ENCODE data around the gene PSKH1. TPM values are rescaled to one million over a fixed set of nuclear protein-coding genes. Genes with fewer than 3 reads are reported as not detected.
"Not testable (repeated sequence)": the region's sequence is repeated elsewhere in the genome, so short reads cannot be mapped to it uniquely, and the experiment has no call there.

The PSKH1 gene

DNA sequence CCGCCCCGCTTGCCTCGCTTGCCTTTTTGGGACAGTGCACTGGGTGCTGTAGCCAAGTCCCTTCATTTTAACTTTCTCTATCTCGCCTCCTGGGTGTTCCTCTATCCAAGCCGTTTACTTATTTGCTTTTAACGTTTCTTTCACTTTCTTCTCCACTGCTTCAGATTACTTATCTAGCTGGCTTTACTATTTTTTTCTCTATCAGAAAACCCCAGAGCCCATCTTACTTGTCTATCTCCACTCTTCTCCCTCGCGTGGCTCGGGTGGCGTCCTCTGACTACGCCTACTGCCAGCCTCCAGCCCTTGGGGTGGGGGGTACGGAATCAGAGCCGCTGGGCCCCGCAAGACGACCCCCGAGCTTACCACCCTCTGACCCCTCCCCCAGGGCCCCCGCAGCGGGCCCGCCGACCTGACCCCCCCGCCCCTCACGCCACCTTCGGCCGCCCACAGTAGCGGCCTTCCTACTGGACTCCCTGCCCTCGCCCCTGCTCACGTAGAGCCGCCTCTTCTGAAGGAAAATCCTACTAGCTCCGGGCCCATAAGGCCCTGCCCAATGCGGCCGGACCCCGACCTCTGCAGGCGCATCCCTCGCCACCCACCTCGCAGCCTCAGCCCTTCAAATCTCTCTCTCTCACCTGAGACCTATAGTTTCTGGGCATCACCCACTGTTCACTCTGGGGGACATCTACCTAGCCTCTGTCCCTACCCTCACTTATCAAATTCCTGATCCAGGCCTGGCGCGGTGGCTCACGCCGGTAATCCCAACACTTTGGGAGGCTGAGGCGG, 76.4 kb downstream of the PSKH1 start:
- H3K4me1 ChIP-seq (ENCODE audit: control insufficient read depth, insufficient read depth, low read length), result peaks cover 26% of the 10 kb centered on the region
- peak overlapping the region; percentile 98 for H3K9ac ChIP-seq (ENCODE audit: low read depth, low read length)
- H3K9me3 ChIP-seq (replicated peaks; ENCODE audit: low read length), result no peaks in the 10 kb centered on the region
- H3K27me3 ChIP-seq (ENCODE audit: control insufficient read depth, insufficient read depth, low read length), result no peaks in the 10 kb centered on the region
- peaks cover 15% of the 10 kb centered on the region for H3K36me3 ChIP-seq (ENCODE audit: insufficient read depth, low read length)
- H3K4me2 ChIP-seq (ENCODE audit: low read length), result peak overlapping the region; percentile 82
- peak overlapping the region; percentile 96 for H3K4me3 ChIP-seq (ENCODE audit: low read length)

DNA sequence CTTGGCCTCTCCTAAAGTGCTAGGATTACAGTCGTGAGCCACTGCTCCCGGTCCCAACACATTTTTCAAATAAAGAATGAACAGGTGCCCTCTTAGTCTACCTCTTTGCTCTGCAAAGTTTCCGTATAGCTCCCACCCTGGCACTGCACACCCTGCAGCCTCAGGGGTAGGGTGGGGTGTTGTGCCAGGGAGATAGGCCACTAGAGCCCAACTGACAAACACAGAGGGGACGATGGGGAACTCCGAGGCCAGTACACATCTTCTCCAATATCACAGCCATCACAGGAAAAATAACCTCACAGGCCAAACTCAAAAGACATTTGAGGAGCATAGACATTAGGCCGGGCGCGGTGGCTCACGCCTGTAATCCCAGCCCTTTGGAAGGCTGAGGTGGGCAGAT, 78.1 kb downstream of the PSKH1 start:
- Histone ChIP-seq H3K9ac (ENCODE audit: low read depth, low read length) (no peak overlapping the region), H3K9me3 (replicated peaks; ENCODE audit: low read length) (no peaks in the 10 kb centered on the region), H3K4me3 (ENCODE audit: low read length) (no peak overlapping the region), H3K27me3 (ENCODE audit: control insufficient read depth, insufficient read depth, low read length) (peaks cover 5% of the 10 kb centered on the region), H3K36me3 (ENCODE audit: insufficient read depth, low read length) (peaks cover 3% of the 10 kb centered on the region), H3K4me1 (ENCODE audit: control insufficient read depth, insufficient read depth, low read length) (peaks cover 18% of the 10 kb centered on the region), H3K4me2 (ENCODE audit: low read length) (no peak overlapping the region)

DNA sequence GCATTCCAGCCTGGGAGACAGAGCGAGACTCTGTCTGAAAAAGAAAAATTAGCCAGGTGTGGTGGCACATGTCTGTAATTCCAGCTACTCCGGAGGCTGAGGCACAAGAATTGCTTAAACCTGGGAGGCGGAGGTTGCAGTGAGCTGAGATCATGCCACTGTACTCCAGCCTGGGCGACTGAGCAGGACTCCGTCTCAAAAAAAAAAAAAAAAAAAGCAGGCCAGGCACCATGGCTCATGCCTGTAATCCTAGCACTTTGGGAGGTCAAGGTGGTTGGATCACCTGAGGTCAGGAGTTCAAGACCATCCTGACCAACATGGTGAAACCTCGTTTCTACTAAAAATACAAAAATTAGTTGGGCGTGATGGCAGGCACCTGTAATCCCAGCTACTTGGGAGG, 79.2 kb downstream of the PSKH1 start:
- H3K9ac ChIP-seq (ENCODE audit: low read depth, low read length); H3K4me2 ChIP-seq (ENCODE audit: low read length); H3K36me3 ChIP-seq (ENCODE audit: insufficient read depth, low read length); H3K9me3 ChIP-seq (replicated peaks; ENCODE audit: low read length); H3K4me1 ChIP-seq (ENCODE audit: control insufficient read depth, insufficient read depth, low read length); H3K4me3 ChIP-seq (ENCODE audit: low read length): not testable (repeated sequence)
- H3K27me3 ChIP-seq (ENCODE audit: control insufficient read depth, insufficient read depth, low read length), result peaks cover 16% of the 10 kb centered on the region

DNA sequence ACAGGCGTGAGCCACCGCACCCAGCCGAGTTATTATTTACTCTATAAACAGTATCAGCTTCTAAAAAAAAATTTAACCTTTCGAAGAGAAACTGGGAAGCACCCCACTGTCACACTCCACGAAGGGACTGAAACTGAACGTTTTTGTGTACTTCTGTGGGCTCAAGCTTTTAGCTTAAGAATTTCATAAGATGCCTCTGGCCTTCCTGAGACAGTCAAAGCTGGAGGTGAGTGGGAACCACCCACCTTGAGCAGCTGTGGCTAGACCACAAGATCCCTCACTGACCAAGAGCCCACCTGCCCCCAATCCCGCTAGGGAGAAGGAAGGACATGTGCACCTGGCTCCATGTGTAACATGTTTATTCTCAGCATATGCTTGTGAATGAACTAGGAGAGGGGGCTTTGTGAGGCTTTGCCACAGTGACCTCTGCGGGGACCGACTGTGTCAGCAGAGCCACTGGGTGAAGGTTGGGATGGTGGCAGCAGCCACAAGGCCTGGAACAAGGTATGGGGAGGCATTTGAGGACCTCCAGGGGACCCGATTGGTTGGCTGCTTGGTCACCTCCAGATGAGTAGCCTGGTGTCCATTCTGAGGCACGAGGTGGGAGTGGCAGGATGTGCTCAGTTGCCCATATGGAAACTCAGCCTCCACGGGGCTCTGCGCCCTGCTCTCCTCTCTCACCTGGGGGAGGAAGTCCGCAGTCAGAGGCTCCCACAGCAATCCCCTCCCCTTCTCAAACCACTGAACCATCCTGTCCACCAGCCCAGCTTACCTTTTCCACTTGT, 82.5 kb downstream of the PSKH1 start:
- no peak overlapping the region for H3K9ac ChIP-seq (ENCODE audit: low read depth, low read length)
- no peaks in the 10 kb centered on the region for H3K36me3 ChIP-seq (ENCODE audit: insufficient read depth, low read length)
- no peaks in the 10 kb centered on the region for H3K4me1 ChIP-seq (ENCODE audit: control insufficient read depth, insufficient read depth, low read length)
- H3K4me2 ChIP-seq (ENCODE audit: low read length), result no peak overlapping the region
- H3K9me3 ChIP-seq (replicated peaks; ENCODE audit: low read length), result no peaks in the 10 kb centered on the region
- no peak overlapping the region for H3K4me3 ChIP-seq (ENCODE audit: low read length)
- H3K27me3 ChIP-seq (ENCODE audit: control insufficient read depth, insufficient read depth, low read length), result peaks cover 27% of the 10 kb centered on the region

DNA sequence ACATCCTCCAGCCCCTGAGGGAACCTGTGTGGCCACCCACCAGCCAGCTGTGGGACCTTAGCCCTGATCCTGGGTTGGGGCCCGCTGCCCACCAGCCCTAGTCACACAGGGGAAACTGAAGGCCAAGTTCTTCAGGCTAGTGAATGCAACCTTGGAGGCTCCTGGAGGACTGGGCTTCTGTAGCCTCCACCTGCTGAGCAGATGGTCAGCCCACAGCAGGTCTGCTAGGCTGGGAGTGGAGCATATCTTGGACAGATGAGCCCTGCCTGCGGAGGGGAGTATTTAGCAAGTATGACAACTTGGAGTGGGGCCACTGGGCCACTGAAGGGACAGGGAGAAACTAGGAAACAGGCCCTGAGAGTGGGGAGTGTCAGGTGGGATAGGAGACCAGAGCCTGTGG, 83.2 kb downstream of the PSKH1 start:
- H3K36me3 ChIP-seq (ENCODE audit: insufficient read depth, low read length), result no peaks in the 10 kb centered on the region
- peaks cover 27% of the 10 kb centered on the region for H3K27me3 ChIP-seq (ENCODE audit: control insufficient read depth, insufficient read depth, low read length)
- H3K4me3 ChIP-seq (ENCODE audit: low read length), result no peak overlapping the region
- H3K4me2 ChIP-seq (ENCODE audit: low read length), result no peak overlapping the region
- no peak overlapping the region for H3K9ac ChIP-seq (ENCODE audit: low read depth, low read length)
- H3K4me1 ChIP-seq (ENCODE audit: control insufficient read depth, insufficient read depth, low read length), result no peaks in the 10 kb centered on the region
- H3K9me3 ChIP-seq (replicated peaks; ENCODE audit: low read length), result no peaks in the 10 kb centered on the region

DNA sequence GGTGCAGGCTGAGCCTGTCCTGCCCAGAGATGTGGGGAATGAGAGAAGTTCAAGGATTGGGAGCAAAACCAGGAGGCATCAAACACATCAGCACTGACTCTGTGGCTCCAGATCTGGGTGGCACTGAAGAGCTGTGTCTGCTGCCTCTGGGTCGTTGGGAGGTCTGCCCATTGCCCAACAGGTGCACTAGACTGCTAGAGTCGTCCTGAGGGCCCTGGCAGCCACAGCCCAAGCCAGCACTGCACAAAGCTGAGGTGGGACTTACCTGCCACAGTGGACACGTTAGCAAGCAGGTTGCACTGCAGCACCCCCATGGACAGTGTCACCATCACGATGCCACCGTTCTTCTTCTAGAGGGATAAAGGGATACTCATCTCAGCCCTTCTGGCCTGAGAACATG, 84.0 kb downstream of the PSKH1 start:
- Histone ChIP-seq H3K36me3 (ENCODE audit: insufficient read depth, low read length) (no peaks in the 10 kb centered on the region), H3K4me2 (ENCODE audit: low read length) (no peak overlapping the region), H3K9ac (ENCODE audit: low read depth, low read length) (no peak overlapping the region), H3K9me3 (replicated peaks; ENCODE audit: low read length) (no peaks in the 10 kb centered on the region), H3K27me3 (ENCODE audit: control insufficient read depth, insufficient read depth, low read length) (peaks cover 27% of the 10 kb centered on the region), H3K4me1 (ENCODE audit: control insufficient read depth, insufficient read depth, low read length) (no peaks in the 10 kb centered on the region), H3K4me3 (ENCODE audit: low read length) (no peak overlapping the region)

DNA sequence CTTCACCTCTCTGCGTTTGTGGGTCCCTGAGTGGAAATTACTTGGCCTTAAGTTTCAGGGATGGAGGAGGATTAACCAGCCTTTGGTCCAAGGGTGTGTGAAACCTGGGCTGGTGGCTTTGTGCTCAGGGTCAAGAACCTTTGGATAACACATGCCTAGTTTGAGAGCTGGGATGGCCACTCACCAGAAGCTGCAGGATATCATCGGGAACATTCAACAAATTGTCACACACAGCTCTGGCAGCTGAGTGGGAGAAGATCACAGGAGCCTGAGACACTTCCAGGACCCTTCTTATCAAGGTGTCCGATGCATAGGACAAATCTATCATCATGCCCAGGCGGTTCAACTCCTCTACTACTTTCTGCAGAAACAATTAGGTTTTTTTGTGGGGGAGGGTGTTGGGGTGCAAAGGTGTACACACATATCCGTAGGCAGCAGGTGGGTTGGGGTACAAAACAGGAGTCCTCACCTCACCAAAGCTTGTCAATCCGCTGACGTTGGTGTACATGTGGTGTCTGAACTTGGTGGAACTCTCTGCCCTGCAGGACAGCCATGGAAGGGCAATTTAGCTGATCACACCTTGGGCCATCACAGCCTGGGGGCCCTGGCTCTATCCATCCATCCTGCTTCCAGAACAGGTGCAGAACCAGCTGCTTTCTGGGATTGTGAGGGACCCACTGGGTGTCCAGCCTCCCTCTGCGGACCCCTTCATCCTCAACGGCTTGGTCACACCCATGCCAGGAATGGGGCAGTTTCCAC, 84.6 kb downstream of the PSKH1 start:
- Histone ChIP-seq H3K9me3 (replicated peaks; ENCODE audit: low read length) (no peaks in the 10 kb centered on the region), H3K27me3 (ENCODE audit: control insufficient read depth, insufficient read depth, low read length) (peaks cover 27% of the 10 kb centered on the region), H3K4me1 (ENCODE audit: control insufficient read depth, insufficient read depth, low read length) (no peaks in the 10 kb centered on the region), H3K4me2 (ENCODE audit: low read length) (no peak overlapping the region), H3K36me3 (ENCODE audit: insufficient read depth, low read length) (no peaks in the 10 kb centered on the region), H3K9ac (ENCODE audit: low read depth, low read length) (no peak overlapping the region), H3K4me3 (ENCODE audit: low read length) (no peak overlapping the region)

Small RNAs within 50 kb of the gene (small RNA-seq; reads per million reads assigned to genes)
- gene AC040162.2 (not detected), gene NRN1L (not detected)

Data from skeletal muscle satellite cell (primary cell).